ENCODE data around the gene STAU1. TPM values are rescaled to one million over a fixed set of nuclear protein-coding genes. Genes with fewer than 3 reads are reported as not detected.
"Not testable (repeated sequence)": the region's sequence is repeated elsewhere in the genome, so short reads cannot be mapped to it uniquely, and the experiment has no call there.

Gene STAU1
- total RNA-seq, 1 experiment from 2014 or later = 34.0 TPM

- no peak overlapping the region for H3K4me3 ChIP-seq (ENCODE audit: low read length)
Observed at GRCh38 chr20:49103647-49104364, 84.3 kb downstream of the STAU1 start.

GRCh38 chr20:49103019-49103418 lies 85.1 kb downstream of the STAU1 start:
- H3K9ac ChIP-seq (ENCODE audit: low read length) = no peak overlapping the region
- H3K4me1 ChIP-seq (ENCODE audit: low read length) = no peaks in the 10 kb centered on the region
- H3K27me3 ChIP-seq (ENCODE audit: low read length) = no peaks in the 10 kb centered on the region
- no peaks in the 10 kb centered on the region; the same call in 1 of the 2 replicates for H4K20me1 ChIP-seq (ENCODE audit: insufficient read depth, low read depth, low read length)
- H3K9me3 ChIP-seq (ENCODE audit: low read length) = no peaks in the 10 kb centered on the region
- no peak overlapping the region for H2AFZ ChIP-seq (ENCODE audit: low read length)
- no peak overlapping the region for H3K27ac ChIP-seq (ENCODE audit: low read length)
- H3K4me3 ChIP-seq (ENCODE audit: low read length) = no peak overlapping the region
- H3K36me3 ChIP-seq (ENCODE audit: insufficient read depth, low read length) = peaks cover 60% of the 10 kb centered on the region
- H3K4me2 ChIP-seq (ENCODE audit: low read depth, low read length, poor library complexity, severe bottlenecking) = no peak overlapping the region
- DNase-seq = no peak
- no peaks in the 10 kb centered on the region for H3K9me2 ChIP-seq (replicated peaks; ENCODE audit: insufficient read depth, low read length)
- H3K79me2 ChIP-seq (ENCODE audit: low read length) = peaks cover 17% of the 10 kb centered on the region

More at GRCh38 chr20:49103647-49104364, 84.3 kb downstream of the STAU1 start:
- Histone ChIP-seq H3K9me3 (ENCODE audit: low read length) (no peaks in the 10 kb centered on the region), H3K4me1 (ENCODE audit: low read length) (no peaks in the 10 kb centered on the region), H3K4me2 (ENCODE audit: low read depth, low read length, poor library complexity, severe bottlenecking) (no peak overlapping the region), H4K20me1 (ENCODE audit: insufficient read depth, low read depth, low read length) (no peaks in the 10 kb centered on the region; the same call in 1 of the 2 replicates), H3K9me2 (replicated peaks; ENCODE audit: insufficient read depth, low read length) (no peaks in the 10 kb centered on the region), H3K9ac (ENCODE audit: low read length) (no peak overlapping the region), H3K79me2 (ENCODE audit: low read length) (peaks cover 9% of the 10 kb centered on the region), H3K27ac (ENCODE audit: low read length) (no peak overlapping the region), H2AFZ (ENCODE audit: low read length) (no peak overlapping the region), H3K27me3 (ENCODE audit: low read length) (no peaks in the 10 kb centered on the region), H3K36me3 (ENCODE audit: insufficient read depth, low read length) (peaks cover 52% of the 10 kb centered on the region)
- no peak for DNase-seq

- Histone ChIP-seq H3K79me2 (ENCODE audit: low read length) (peaks cover 33% of the 10 kb centered on the region), H2AFZ (ENCODE audit: low read length) (no peak overlapping the region), H4K20me1 (ENCODE audit: insufficient read depth, low read depth, low read length) (no peaks in the 10 kb centered on the region; the same call in 1 of the 2 replicates), H3K27me3 (ENCODE audit: low read length) (no peaks in the 10 kb centered on the region), H3K9me3 (ENCODE audit: low read length) (no peaks in the 10 kb centered on the region), H3K4me2 (ENCODE audit: low read depth, low read length, poor library complexity, severe bottlenecking) (no peak overlapping the region), H3K27ac (ENCODE audit: low read length) (no peak overlapping the region), H3K4me3 (ENCODE audit: low read length) (no peak overlapping the region), H3K36me3 (ENCODE audit: insufficient read depth, low read length) (peaks cover 69% of the 10 kb centered on the region), H3K4me1 (ENCODE audit: low read length) (no peaks in the 10 kb centered on the region), H3K9ac (ENCODE audit: low read length) (no peak overlapping the region), H3K9me2 (replicated peaks; ENCODE audit: insufficient read depth, low read length) (no peaks in the 10 kb centered on the region)
- no peak for DNase-seq
Observed at GRCh38 chr20:49100972-49101371, 87.2 kb downstream of the STAU1 start.

- Histone ChIP-seq H3K36me3 (ENCODE audit: insufficient read depth, low read length) (peaks cover 71% of the 10 kb centered on the region), H3K79me2 (ENCODE audit: low read length) (peaks cover 35% of the 10 kb centered on the region)
- not testable (repeated sequence) for H3K4me2 ChIP-seq (ENCODE audit: low read depth, low read length, poor library complexity, severe bottlenecking); H3K4me1 ChIP-seq (ENCODE audit: low read length); H3K9me3 ChIP-seq (ENCODE audit: low read length); DNase-seq; H4K20me1 ChIP-seq (ENCODE audit: insufficient read depth, low read depth, low read length); H3K27ac ChIP-seq (ENCODE audit: low read length); H3K4me3 ChIP-seq (ENCODE audit: low read length); H3K9me2 ChIP-seq (replicated peaks; ENCODE audit: insufficient read depth, low read length); H3K9ac ChIP-seq (ENCODE audit: low read length); H2AFZ ChIP-seq (ENCODE audit: low read length); H3K27me3 ChIP-seq (ENCODE audit: low read length)
Observed at GRCh38 chr20:49100292-49100691, 87.8 kb downstream of the STAU1 start.

- no peak overlapping the region for H3K4me3 ChIP-seq (ENCODE audit: low read length)
- H4K20me1 ChIP-seq (ENCODE audit: insufficient read depth, low read depth, low read length) = no peaks in the 10 kb centered on the region; the same call in 1 of the 2 replicates
- no peak overlapping the region for H3K4me2 ChIP-seq (ENCODE audit: low read depth, low read length, poor library complexity, severe bottlenecking)
- no peak for DNase-seq
- H3K27ac ChIP-seq (ENCODE audit: low read length) = no peak overlapping the region
- H3K9me2 ChIP-seq (replicated peaks; ENCODE audit: insufficient read depth, low read length) = no peaks in the 10 kb centered on the region
- peaks cover 41% of the 10 kb centered on the region for H3K79me2 ChIP-seq (ENCODE audit: low read length)
- no peak overlapping the region for H3K9ac ChIP-seq (ENCODE audit: low read length)
- H3K36me3 ChIP-seq (ENCODE audit: insufficient read depth, low read length) = peaks cover 71% of the 10 kb centered on the region
- H3K9me3 ChIP-seq (ENCODE audit: low read length) = no peaks in the 10 kb centered on the region
- no peak overlapping the region for H2AFZ ChIP-seq (ENCODE audit: low read length)
- H3K4me1 ChIP-seq (ENCODE audit: low read length) = no peaks in the 10 kb centered on the region
- H3K27me3 ChIP-seq (ENCODE audit: low read length) = no peaks in the 10 kb centered on the region
Observed at GRCh38 chr20:49099011-49099410, 89.1 kb downstream of the STAU1 start.

GRCh38 chr20:49098136-49098535 lies 90.0 kb downstream of the STAU1 start:
- Histone ChIP-seq H3K9me2 (replicated peaks; ENCODE audit: insufficient read depth, low read length) (no peaks in the 10 kb centered on the region), H3K9ac (ENCODE audit: low read length) (no peak overlapping the region), H3K36me3 (ENCODE audit: insufficient read depth, low read length) (peaks cover 66% of the 10 kb centered on the region), H4K20me1 (ENCODE audit: insufficient read depth, low read depth, low read length) (no peaks in the 10 kb centered on the region; the same call in 1 of the 2 replicates), H3K27me3 (ENCODE audit: low read length) (no peaks in the 10 kb centered on the region), H3K9me3 (ENCODE audit: low read length) (no peaks in the 10 kb centered on the region), H3K79me2 (ENCODE audit: low read length) (peaks cover 43% of the 10 kb centered on the region), H2AFZ (ENCODE audit: low read length) (no peak overlapping the region), H3K4me2 (ENCODE audit: low read depth, low read length, poor library complexity, severe bottlenecking) (no peak overlapping the region), H3K4me3 (ENCODE audit: low read length) (no peak overlapping the region), H3K4me1 (ENCODE audit: low read length) (no peaks in the 10 kb centered on the region), H3K27ac (ENCODE audit: low read length) (no peak overlapping the region)
- no peak for DNase-seq

- no peaks in the 10 kb centered on the region for H3K27me3 ChIP-seq (ENCODE audit: low read length)
- no peaks in the 10 kb centered on the region for H3K9me2 ChIP-seq (replicated peaks; ENCODE audit: insufficient read depth, low read length)
- H3K4me2 ChIP-seq (ENCODE audit: low read depth, low read length, poor library complexity, severe bottlenecking) = no peak overlapping the region
- H2AFZ ChIP-seq (ENCODE audit: low read length) = no peak overlapping the region
- H3K79me2 ChIP-seq (ENCODE audit: low read length) = peaks cover 47% of the 10 kb centered on the region
- no peaks in the 10 kb centered on the region for H4K20me1 ChIP-seq (ENCODE audit: insufficient read depth, low read depth, low read length)
- DNase-seq = no peak
- peaks cover 62% of the 10 kb centered on the region for H3K36me3 ChIP-seq (ENCODE audit: insufficient read depth, low read length)
- H3K4me3 ChIP-seq (ENCODE audit: low read length) = no peak overlapping the region
- no peak overlapping the region for H3K27ac ChIP-seq (ENCODE audit: low read length)
- H3K9ac ChIP-seq (ENCODE audit: low read length) = no peak overlapping the region
- no peaks in the 10 kb centered on the region for H3K4me1 ChIP-seq (ENCODE audit: low read length)
- H3K9me3 ChIP-seq (ENCODE audit: low read length) = no peaks in the 10 kb centered on the region
Observed at GRCh38 chr20:49097159-49097558, 91.0 kb downstream of the STAU1 start.

- H3K9me2 ChIP-seq (replicated peaks; ENCODE audit: insufficient read depth, low read length) = no peaks in the 10 kb centered on the region
- H3K79me2 ChIP-seq (ENCODE audit: low read length) = peaks cover 43% of the 10 kb centered on the region
- H2AFZ ChIP-seq (ENCODE audit: low read length) = no peak overlapping the region
- H3K27ac ChIP-seq (ENCODE audit: low read length) = no peak overlapping the region
- H3K4me1 ChIP-seq (ENCODE audit: low read length) = no peaks in the 10 kb centered on the region
- no peaks in the 10 kb centered on the region for H4K20me1 ChIP-seq (ENCODE audit: insufficient read depth, low read depth, low read length)
- H3K36me3 ChIP-seq (ENCODE audit: insufficient read depth, low read length) = peaks cover 61% of the 10 kb centered on the region
- no peak overlapping the region for H3K9ac ChIP-seq (ENCODE audit: low read length)
- H3K4me2 ChIP-seq (ENCODE audit: low read depth, low read length, poor library complexity, severe bottlenecking) = no peak overlapping the region
- DNase-seq = no peak
- H3K4me3 ChIP-seq (ENCODE audit: low read length) = no peak overlapping the region
- H3K9me3 ChIP-seq (ENCODE audit: low read length) = no peaks in the 10 kb centered on the region
- no peaks in the 10 kb centered on the region for H3K27me3 ChIP-seq (ENCODE audit: low read length)
Observed at GRCh38 chr20:49096203-49096730, 91.9 kb downstream of the STAU1 start.

Measured in Karpas-422 (cell line).